GM23338 (cell line): ENCODE measurements around the gene RPTOR. TPM values are rescaled to one million over a fixed set of nuclear protein-coding genes. Genes with fewer than 3 reads are reported as not detected.

Source experiments
- ATAC-seq: fragments of 200-7000 bp; cut with Tn5 transposase; 3 replicates; pipeline ENCODE4 v1.9.1; 2020
- DNase-seq: peaks from one replicate; pipeline ENCODE4 v3.0.0-alpha.2; 2015; ENCODE audit warnings: low spot score
- H2AFZ ChIP-seq: fragments of 200-600 bp; sonication (generic); 2 replicates; pipeline ENCODE4 v1.8.0; 2016; ENCODE audit warnings: antibody characterized with exemption, mild to moderate bottlenecking, moderate library complexity
- H3F3A ChIP-seq: fragments of 200-600 bp; sonication (generic); replicated peaks from 2 replicates; pipeline ENCODE4 v1.8.0; 2017; ENCODE audit warnings: antibody characterized with exemption, mixed run types, low read depth
- H3K27ac ChIP-seq: fragments of 200-600 bp; sonication (generic); 2 replicates; pipeline ENCODE4 v1.6.1; 2016; ENCODE audit warnings: low read depth
- H3K27me3 ChIP-seq: fragments of 200-600 bp; sonication (generic); 2 replicates; pipeline ENCODE4 v1.8.0; 2016; ENCODE audit warnings: mild to moderate bottlenecking, mixed run types, moderate library complexity; ENCODE audit not compliant: insufficient read depth
- H3K36me3 ChIP-seq: fragments of 200-600 bp; sonication (generic); 2 replicates; pipeline ENCODE4 v1.8.0; 2016; ENCODE audit warnings: mild to moderate bottlenecking; ENCODE audit not compliant: insufficient read depth
- H3K4me1 ChIP-seq: fragments of 200-600 bp; sonication (generic); 2 replicates; pipeline ENCODE4 v1.8.0; 2016; ENCODE audit warnings: mild to moderate bottlenecking, moderate library complexity; ENCODE audit not compliant: insufficient read depth
- H3K4me2 ChIP-seq: fragments of 200-600 bp; sonication (generic); 2 replicates; pipeline ENCODE4 v1.7.1; 2017; ENCODE audit warnings: mixed run types
- H3K4me3 ChIP-seq: fragments of 200-600 bp; sonication (generic); 2 replicates; pipeline ENCODE4 v1.6.1; 2016; ENCODE audit warnings: mixed run types
- H3K79me2 ChIP-seq: fragments of 200-600 bp; sonication (generic); replicated peaks from 2 replicates; pipeline ENCODE4 v1.8.0; 2017; ENCODE audit warnings: mild to moderate bottlenecking; ENCODE audit not compliant: insufficient read depth
- H3K9me2 ChIP-seq: fragments of 200-600 bp; sonication (generic); 2 replicates; pipeline ENCODE4 v1.8.0; 2017; ENCODE audit not compliant: insufficient read depth
- H4K20me1 ChIP-seq: fragments of 200-600 bp; sonication (generic); replicated peaks from 2 replicates; pipeline ENCODE4 v1.8.0; 2017; ENCODE audit warnings: mild to moderate bottlenecking; ENCODE audit not compliant: insufficient read depth
- H3K27ac Mint-ChIP-seq: 2 replicates; pipeline ENCODE4 v1.8.0; 2020; ENCODE audit warnings: inconsistent platforms, mild to moderate bottlenecking, moderate library complexity, mixed read lengths
- H3K27me3 Mint-ChIP-seq: 3 replicates; pipeline ENCODE4 v1.8.0; 2022; ENCODE audit warnings: low read depth, mild to moderate bottlenecking, moderate library complexity, mixed read lengths, inconsistent platforms; ENCODE audit not compliant: insufficient read depth, poor library complexity
- H3K36me3 Mint-ChIP-seq: 3 replicates; pipeline ENCODE4 v1.8.0; 2021; ENCODE audit warnings: low read depth, mild to moderate bottlenecking, inconsistent platforms, moderate library complexity, mixed read lengths
- H3K4me1 Mint-ChIP-seq: 3 replicates; pipeline ENCODE4 v1.8.0; 2020; ENCODE audit warnings: mild to moderate bottlenecking, inconsistent platforms, mixed read lengths
- H3K4me3 Mint-ChIP-seq: 3 replicates; pipeline ENCODE4 v1.8.0; 2021; ENCODE audit warnings: moderate library complexity, mild to moderate bottlenecking, inconsistent platforms, mixed read lengths
- H3K9me3 Mint-ChIP-seq: 3 replicates; pipeline ENCODE4 v1.8.0; 2020; ENCODE audit warnings: moderate library complexity, mild to moderate bottlenecking, inconsistent platforms, mixed read lengths
- EZH2phosphoT487 ChIP-seq: fragments of 200-600 bp; sonication (generic); IDR thresholded peaks from one replicate; pipeline ENCODE4 v1.8.1; 2018; ENCODE audit warnings: antibody characterized with exemption; ENCODE audit not compliant: unreplicated experiment
- JUNB ChIP-seq: IDR thresholded peaks from one replicate; pipeline ENCODE4 v1.6.1; 2016; ENCODE audit warnings: antibody characterized with exemption; ENCODE audit not compliant: unreplicated experiment
- NANOG ChIP-seq: IDR thresholded peaks from 2 replicates; pipeline ENCODE4 v1.6.1; 2016; ENCODE audit warnings: antibody characterized with exemption, borderline replicate concordance
- ZNF114 ChIP-seq: fragments of 250-450 bp; sonication (Bioruptor Pico); IDR thresholded peaks from 2 replicates; pipeline ENCODE4 v1.5.0; 2020; ENCODE audit warnings: mild to moderate bottlenecking, moderate library complexity
- polyA plus RNA-seq: library from polyadenylated mRNA; unstranded; fragments of >200 nt; fragmentation: Nextera tagmentation; extraction: Ambion mirVana; gene quantifications from 2 replicates; pipeline ENCODE4 v1.2.1, GENCODE V29; 2016
- total RNA-seq: library from RNA; depleted of rRNA; stranded (reverse); fragments of >200 nt; shearing (Covaris generic); gene quantifications from 2 replicates; pipeline ENCODE4 v1.2.3, GENCODE V29; 2014
- TF ChIP-seq, protein P1 (sequence below): IDR thresholded peaks from one replicate; pipeline ENCODE4 v1.6.1; 2018; ENCODE audit warnings: antibody characterized with exemption; ENCODE audit not compliant: unreplicated experiment
- TF ChIP-seq, protein P2 (sequence below), 2 experiments: fragments of 200-600 bp in 1 of 2; sonication (generic) in 1 of 2; conservative IDR thresholded peaks; 2 replicates each; pipeline versions ENCODE4 v1.5.1 to v1.6.1; 2016 to 2017; ENCODE audit warnings: antibody characterized with exemption in 2 of 2, low read depth in 2 of 2, mild to moderate bottlenecking in 2 of 2, moderate library complexity in 1 of 2
- TF ChIP-seq, protein P3 (sequence below): IDR thresholded peaks from 2 replicates; pipeline ENCODE4 v1.6.1; 2016; ENCODE audit warnings: antibody characterized with exemption

The RPTOR gene
- total and polyA plus RNA-seq, 2 experiments from 2014 or later = 9.5 to 38.0 TPM

DNA sequence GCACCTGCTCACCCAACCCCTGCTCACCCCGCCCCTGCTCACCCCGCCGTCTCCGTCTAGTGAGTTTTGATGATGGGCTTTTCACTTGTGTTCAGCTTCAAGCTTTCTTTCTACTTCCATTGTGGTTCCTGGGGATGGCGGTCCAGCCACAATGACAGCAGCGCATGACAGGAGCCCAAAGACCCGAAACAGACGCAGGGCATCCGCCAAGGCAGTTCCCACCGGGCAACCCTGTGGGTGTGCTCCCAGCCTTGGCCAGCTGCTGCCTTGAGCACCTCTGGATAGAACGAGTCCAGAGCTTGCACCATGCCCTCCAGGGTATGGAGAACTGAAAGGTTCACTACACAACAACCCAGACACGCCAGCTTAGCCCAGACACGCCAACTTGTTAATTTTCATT, 354.1 kb downstream of the RPTOR start:
- peaks cover 6% of the 10 kb centered on the region; the same call in 2 of the 3 replicates for H3K36me3 Mint-ChIP-seq
- peak; percentile 17; the same call in 2 of the 3 replicates for ATAC-seq
- H3F3A ChIP-seq = no peaks in the 10 kb centered on the region

DNA sequence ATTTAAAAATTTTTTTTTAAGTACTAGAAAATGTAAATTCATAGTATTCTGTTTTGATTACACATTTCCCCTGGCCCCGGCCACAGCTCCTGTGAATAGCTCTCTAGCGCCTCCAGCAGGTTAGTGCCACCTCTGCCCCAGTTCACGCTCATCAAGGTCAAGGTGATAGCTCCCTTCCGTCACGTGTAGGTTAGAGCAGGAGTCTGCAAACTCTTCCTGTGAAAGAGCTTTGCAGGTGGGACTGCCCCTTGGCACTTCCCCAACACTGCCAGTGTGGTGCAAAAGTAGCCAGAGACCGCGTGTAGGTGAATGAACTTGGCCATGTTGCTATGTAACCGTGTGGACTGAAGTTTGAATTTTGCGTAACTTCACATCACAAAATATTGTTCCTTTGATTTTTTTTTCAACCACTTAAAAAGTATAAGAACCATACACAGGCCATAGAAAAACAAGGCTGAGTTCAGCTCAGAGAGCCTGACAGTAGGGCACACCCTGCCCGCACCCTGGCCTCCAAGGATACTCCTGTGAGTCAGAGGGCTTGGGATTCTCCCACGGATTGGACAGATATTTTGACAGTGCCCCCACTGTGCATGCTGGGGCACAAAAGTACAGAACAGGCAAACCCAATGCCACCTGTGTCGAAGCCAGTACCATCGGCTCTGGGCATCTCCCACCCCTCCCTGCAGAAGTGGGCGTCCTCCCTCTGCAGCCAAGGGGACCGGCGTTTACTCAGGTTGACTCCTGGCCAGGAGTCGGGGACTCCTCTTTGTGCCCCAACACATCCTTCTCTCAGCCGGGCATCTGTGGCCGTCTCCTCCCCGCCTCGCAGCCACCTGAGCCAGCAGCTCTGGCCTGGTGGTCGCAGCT, 355.0 kb downstream of the RPTOR start:
- no peak overlapping the region for H2AFZ ChIP-seq
- H3K27ac Mint-ChIP-seq = no peak overlapping the region
- no peaks in the 10 kb centered on the region for H3K79me2 ChIP-seq
- TF ChIP-seq, protein P1, sequence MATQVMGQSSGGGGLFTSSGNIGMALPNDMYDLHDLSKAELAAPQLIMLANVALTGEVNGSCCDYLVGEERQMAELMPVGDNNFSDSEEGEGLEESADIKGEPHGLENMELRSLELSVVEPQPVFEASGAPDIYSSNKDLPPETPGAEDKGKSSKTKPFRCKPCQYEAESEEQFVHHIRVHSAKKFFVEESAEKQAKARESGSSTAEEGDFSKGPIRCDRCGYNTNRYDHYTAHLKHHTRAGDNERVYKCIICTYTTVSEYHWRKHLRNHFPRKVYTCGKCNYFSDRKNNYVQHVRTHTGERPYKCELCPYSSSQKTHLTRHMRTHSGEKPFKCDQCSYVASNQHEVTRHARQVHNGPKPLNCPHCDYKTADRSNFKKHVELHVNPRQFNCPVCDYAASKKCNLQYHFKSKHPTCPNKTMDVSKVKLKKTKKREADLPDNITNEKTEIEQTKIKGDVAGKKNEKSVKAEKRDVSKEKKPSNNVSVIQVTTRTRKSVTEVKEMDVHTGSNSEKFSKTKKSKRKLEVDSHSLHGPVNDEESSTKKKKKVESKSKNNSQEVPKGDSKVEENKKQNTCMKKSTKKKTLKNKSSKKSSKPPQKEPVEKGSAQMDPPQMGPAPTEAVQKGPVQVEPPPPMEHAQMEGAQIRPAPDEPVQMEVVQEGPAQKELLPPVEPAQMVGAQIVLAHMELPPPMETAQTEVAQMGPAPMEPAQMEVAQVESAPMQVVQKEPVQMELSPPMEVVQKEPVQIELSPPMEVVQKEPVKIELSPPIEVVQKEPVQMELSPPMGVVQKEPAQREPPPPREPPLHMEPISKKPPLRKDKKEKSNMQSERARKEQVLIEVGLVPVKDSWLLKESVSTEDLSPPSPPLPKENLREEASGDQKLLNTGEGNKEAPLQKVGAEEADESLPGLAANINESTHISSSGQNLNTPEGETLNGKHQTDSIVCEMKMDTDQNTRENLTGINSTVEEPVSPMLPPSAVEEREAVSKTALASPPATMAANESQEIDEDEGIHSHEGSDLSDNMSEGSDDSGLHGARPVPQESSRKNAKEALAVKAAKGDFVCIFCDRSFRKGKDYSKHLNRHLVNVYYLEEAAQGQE = no peak
- TF ChIP-seq, protein P2, sequence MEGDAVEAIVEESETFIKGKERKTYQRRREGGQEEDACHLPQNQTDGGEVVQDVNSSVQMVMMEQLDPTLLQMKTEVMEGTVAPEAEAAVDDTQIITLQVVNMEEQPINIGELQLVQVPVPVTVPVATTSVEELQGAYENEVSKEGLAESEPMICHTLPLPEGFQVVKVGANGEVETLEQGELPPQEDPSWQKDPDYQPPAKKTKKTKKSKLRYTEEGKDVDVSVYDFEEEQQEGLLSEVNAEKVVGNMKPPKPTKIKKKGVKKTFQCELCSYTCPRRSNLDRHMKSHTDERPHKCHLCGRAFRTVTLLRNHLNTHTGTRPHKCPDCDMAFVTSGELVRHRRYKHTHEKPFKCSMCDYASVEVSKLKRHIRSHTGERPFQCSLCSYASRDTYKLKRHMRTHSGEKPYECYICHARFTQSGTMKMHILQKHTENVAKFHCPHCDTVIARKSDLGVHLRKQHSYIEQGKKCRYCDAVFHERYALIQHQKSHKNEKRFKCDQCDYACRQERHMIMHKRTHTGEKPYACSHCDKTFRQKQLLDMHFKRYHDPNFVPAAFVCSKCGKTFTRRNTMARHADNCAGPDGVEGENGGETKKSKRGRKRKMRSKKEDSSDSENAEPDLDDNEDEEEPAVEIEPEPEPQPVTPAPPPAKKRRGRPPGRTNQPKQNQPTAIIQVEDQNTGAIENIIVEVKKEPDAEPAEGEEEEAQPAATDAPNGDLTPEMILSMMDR (conservative IDR thresholded peaks at IDR 0.05; ENCODE audit: low read depth in 2 of 2) = peak; percentile 91 to 95
- TF ChIP-seq, protein P3, sequence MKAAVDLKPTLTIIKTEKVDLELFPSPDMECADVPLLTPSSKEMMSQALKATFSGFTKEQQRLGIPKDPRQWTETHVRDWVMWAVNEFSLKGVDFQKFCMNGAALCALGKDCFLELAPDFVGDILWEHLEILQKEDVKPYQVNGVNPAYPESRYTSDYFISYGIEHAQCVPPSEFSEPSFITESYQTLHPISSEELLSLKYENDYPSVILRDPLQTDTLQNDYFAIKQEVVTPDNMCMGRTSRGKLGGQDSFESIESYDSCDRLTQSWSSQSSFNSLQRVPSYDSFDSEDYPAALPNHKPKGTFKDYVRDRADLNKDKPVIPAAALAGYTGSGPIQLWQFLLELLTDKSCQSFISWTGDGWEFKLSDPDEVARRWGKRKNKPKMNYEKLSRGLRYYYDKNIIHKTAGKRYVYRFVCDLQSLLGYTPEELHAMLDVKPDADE = no peak
- DNase-seq (peak; percentile 87), ATAC-seq (peak; percentile 89)
- H3K4me1 ChIP-seq = no peaks in the 10 kb centered on the region
- H3K4me3 Mint-ChIP-seq = no peak overlapping the region
- H3K4me2 ChIP-seq = no peak overlapping the region
- no peaks in the 10 kb centered on the region for H3K9me3 Mint-ChIP-seq
- no peaks in the 10 kb centered on the region for H4K20me1 ChIP-seq
- H3K36me3 ChIP-seq = 0 out of 2 replicates have a peak, but pooled peaks cover 3% of the 10 kb centered on the region
- H3F3A ChIP-seq = no peaks in the 10 kb centered on the region
- H3K4me1 Mint-ChIP-seq = peaks cover 2% of the 10 kb centered on the region
- H3K4me3 ChIP-seq = no peak overlapping the region
- H3K27me3 ChIP-seq = no peaks in the 10 kb centered on the region
- peaks cover 3% of the 10 kb centered on the region; the same call in 2 of the 3 replicates for H3K36me3 Mint-ChIP-seq
- no peak overlapping the region for H3K27ac ChIP-seq
- H3K27me3 Mint-ChIP-seq = peaks cover 10% of the 10 kb centered on the region
- H3K9me2 ChIP-seq = no peaks in the 10 kb centered on the region

More for the DNA sequence above, 354.1 kb downstream of the RPTOR start:
- no peak overlapping the region for H3K27ac ChIP-seq
- H3K4me3 ChIP-seq = no peak overlapping the region
- no peaks in the 10 kb centered on the region for H3K79me2 ChIP-seq
- H3K4me1 ChIP-seq = no peaks in the 10 kb centered on the region
- Mint-ChIP-seq H3K27ac (no peak overlapping the region), H3K27me3 (peaks cover 5% of the 10 kb centered on the region), H3K9me3 (no peaks in the 10 kb centered on the region), H3K4me3 (no peak overlapping the region), H3K4me1 (no peaks in the 10 kb centered on the region; the same call in 2 of the 3 replicates)
- DNase-seq = no peak
- TF ChIP-seq JUNB (no peak), EZH2phosphoT487 (no peak), NANOG (no peak), ZNF114 (CRISPR knock-in tag) (no peak)
- TF ChIP-seq, protein P2 (conservative IDR thresholded peaks at IDR 0.05; ENCODE audit: low read depth in 2 of 2) = no peak
- H4K20me1 ChIP-seq = no peaks in the 10 kb centered on the region
- 0 out of 2 replicates have a peak, but pooled peaks cover 3% of the 10 kb centered on the region for H3K36me3 ChIP-seq
- no peak overlapping the region for H2AFZ ChIP-seq
- H3K4me2 ChIP-seq = no peak overlapping the region
- H3K9me2 ChIP-seq = no peaks in the 10 kb centered on the region
- H3K27me3 ChIP-seq = no peaks in the 10 kb centered on the region
